ENCODE data around the gene CEP43.

Gene CEP43

GRCh38 chr6:167013946-167014345 lies 14.7 kb downstream of the CEP43 start:
- DNase-seq (ENCODE audit: low read depth) = no peak

- DNase-seq (ENCODE audit: low read depth) = no peak
Observed at GRCh38 chr6:167015302-167015701, 16.1 kb downstream of the CEP43 start.

- no peak for DNase-seq (ENCODE audit: low read depth)
Observed at GRCh38 chr6:167020206-167020605, 21.0 kb downstream of the CEP43 start.

GRCh38 chr6:167027308-167027707 lies 28.1 kb downstream of the CEP43 start:
- no peak for DNase-seq (ENCODE audit: low read depth)

GRCh38 chr6:167027772-167028171 lies 28.6 kb downstream of the CEP43 start:
- no peak for DNase-seq (ENCODE audit: low read depth)

GRCh38 chr6:167030222-167031072 lies 31.2 kb downstream of the CEP43 start:
- DNase-seq (ENCODE audit: low read depth) = no peak

- DNase-seq (ENCODE audit: low read depth) = no peak
Observed at GRCh38 chr6:167031082-167031709, 32.0 kb downstream of the CEP43 start.

GRCh38 chr6:167034056-167034455 lies 34.9 kb downstream of the CEP43 start:
- no peak for DNase-seq (ENCODE audit: low read depth)

- no peak for DNase-seq (ENCODE audit: low read depth)
Observed at GRCh38 chr6:167037762-167038161, 38.6 kb downstream of the CEP43 start.

GRCh38 chr6:167044696-167045095 lies 45.5 kb downstream of the CEP43 start:
- DNase-seq (ENCODE audit: low read depth) = no peak

GRCh38 chr6:167045828-167046580 lies 46.8 kb downstream of the CEP43 start:
- DNase-seq (ENCODE audit: low read depth) = no peak

- no peak for DNase-seq (ENCODE audit: low read depth)
Observed at GRCh38 chr6:167046861-167047495, 47.8 kb downstream of the CEP43 start.

GRCh38 chr6:167047554-167047953 lies 48.4 kb downstream of the CEP43 start:
- DNase-seq (ENCODE audit: low read depth) = no peak
